Testis (tissue), 3 donors: ENCODE results near the gene DDAH1. TPM values are rescaled to one million over a fixed set of nuclear protein-coding genes. Genes with fewer than 3 reads are reported as not detected.

ENCODE experiments used
- DNase-seq: peaks from one replicate; pipeline ENCODE4 v3.0.0-alpha.2; 2019
- H3K27ac ChIP-seq, 2 donors: fragments of 200-600 bp; sonication (generic); one replicate each; pipeline ENCODE4 v1.5.1; 2019
- H3K27me3 ChIP-seq: fragments of 200-600 bp; sonication (generic); one replicate; pipeline ENCODE4 v1.5.1; 2019
- H3K36me3 ChIP-seq: fragments of 200-600 bp; sonication (generic); one replicate; pipeline ENCODE4 v1.5.1; 2017; ENCODE audit warnings: low read depth; ENCODE audit errors: missing control alignments
- H3K4me1 ChIP-seq: fragments of 200-600 bp; sonication (generic); one replicate; pipeline ENCODE4 v1.5.1; 2019
- H3K4me3 ChIP-seq, 2 donors: fragments of 200-600 bp; sonication (generic); one replicate each; pipeline ENCODE4 v1.5.1; 2017 to 2019
- H3K9me3 ChIP-seq: fragments of 200-600 bp; sonication (generic); one replicate; pipeline ENCODE4 v1.5.1; 2017
- CTCF ChIP-seq, 3 experiments: fragments of 450-650 bp in 2 of 3; fragments of 200-600 bp in 1 of 3; sonication (generic) in 1 of 3; IDR thresholded peaks; one replicate each; pipeline ENCODE4 v1.5.1; 2016 to 2019; ENCODE audit warnings: antibody characterized with exemption in 3 of 3, mild to moderate bottlenecking in 2 of 3, moderate library complexity in 1 of 3
- POLR2A ChIP-seq: fragments of 450-650 bp; IDR thresholded peaks from one replicate; pipeline ENCODE4 v1.6.1; 2017; ENCODE audit warnings: antibody characterized with exemption, mild to moderate bottlenecking, moderate library complexity
- WGBS, 2 donors: methylation state at CpG; one replicate each; pipeline ENCODE4 v1.1.5; 2018; 5-methylcytosine and 5-hydroxymethylcytosine counted together
- intact Hi-C: fragments of 100-400 bp; cut with DNase I; formaldehyde crosslinking; loops from one replicate; pipeline ENCODE4 v1.15.1; 2023; ENCODE audit warnings: low total_unique reads
- polyA plus RNA-seq: library from polyadenylated mRNA; stranded (reverse); fragments of 350-450 nt; fragmentation: Illumina TruSeq; extraction: RNeasy Lipid Tissue Mini Kit (QIAGEN cat#74804); gene quantifications from one replicate; pipeline ENCODE4 v1.2.3, GENCODE V29; 2014; ENCODE audit warnings: low read depth, low replicate concordance; ENCODE audit not compliant: insufficient read depth
- total RNA-seq, 2 donors: library from RNA; depleted of rRNA; stranded (reverse); fragments of >200 nt; gene quantifications; one replicate each; pipeline ENCODE4 v1.2.3, GENCODE V29; 2016

Gene DDAH1
- total and polyA plus RNA-seq, 3 donors from 2014 or later, result 45.3 to 71.3 (median 54.3) TPM

- Histone ChIP-seq H3K9me3 (no peaks in the 10 kb centered on the region), H3K27me3 (no peaks in the 10 kb centered on the region), H3K36me3 (no peaks in the 10 kb centered on the region), H3K4me3 (no peak overlapping the region), H3K27ac (no peak overlapping the region), H3K4me1 (no peaks in the 10 kb centered on the region)
- TF ChIP-seq CTCF (IDR thresholded peaks at IDR 0.05) (no peak), POLR2A (no peak)
- WGBS, 2 donors, result 100% methylated on average over 1 of the region's 1 CpG
- intact Hi-C loops, result no loop called here
- no peak for DNase-seq
Measured at GRCh38 chr1:85333186-85333585, 131.8 kb downstream of the DDAH1 start.

- H3K4me3 ChIP-seq, result no peak overlapping the region
- WGBS, 2 donors, result 100% methylated on average over 1 of the region's 1 CpG; no CpG with 5 or more reads in 1 of the 2 donors
- no peak for DNase-seq
- H3K9me3 ChIP-seq, result no peaks in the 10 kb centered on the region
- H3K4me1 ChIP-seq, result no peaks in the 10 kb centered on the region
- H3K27me3 ChIP-seq, result no peaks in the 10 kb centered on the region
- no peak overlapping the region for H3K27ac ChIP-seq
- TF ChIP-seq POLR2A (no peak), CTCF (IDR thresholded peaks at IDR 0.05) (no peak)
- intact Hi-C loops, result no loop called here
- no peaks in the 10 kb centered on the region for H3K36me3 ChIP-seq
Measured at GRCh38 chr1:85332575-85332974, 132.4 kb downstream of the DDAH1 start.

- H3K36me3 ChIP-seq, result no peaks in the 10 kb centered on the region
- no peaks in the 10 kb centered on the region for H3K27me3 ChIP-seq
- no peak for TF ChIP-seq POLR2A
- no peak for TF ChIP-seq CTCF (IDR thresholded peaks at IDR 0.05)
- intact Hi-C loops, result no loop called here
- H3K4me3 ChIP-seq, result no peak overlapping the region
- no peaks in the 10 kb centered on the region for H3K9me3 ChIP-seq
- WGBS, 2 donors, result 50 to 73% methylated on average over 6 of the region's 6 CpGs
- no peaks in the 10 kb centered on the region for H3K4me1 ChIP-seq
- DNase-seq, result no peak
- H3K27ac ChIP-seq, result peak overlapping the region in 1 of 2 donors; percentile 52
Measured at GRCh38 chr1:85330711-85331290, 134.2 kb downstream of the DDAH1 start.

- no peak for TF ChIP-seq CTCF (IDR thresholded peaks at IDR 0.05)
- TF ChIP-seq POLR2A, result no peak
- intact Hi-C loops, result no loop called here
- Histone ChIP-seq H3K9me3 (no peaks in the 10 kb centered on the region), H3K36me3 (no peaks in the 10 kb centered on the region), H3K4me1 (no peaks in the 10 kb centered on the region), H3K27me3 (no peaks in the 10 kb centered on the region), H3K27ac (peak overlapping the region in 1 of 2 donors; percentile 52), H3K4me3 (no peak overlapping the region)
- no peak for DNase-seq
- WGBS, 2 donors, result 35 to 55% methylated on average over 3 of the region's 3 CpGs
Measured at GRCh38 chr1:85330214-85330631, 134.7 kb downstream of the DDAH1 start.
